ENCODE measurements around the gene HAUS6.

The HAUS6 gene

GRCh38 chr9:19074229-19074628 is 28.5 kb downstream of the HAUS6 start:
- Histone ChIP-seq H3K4me1 (ENCODE audit: low read length) (no peaks in the 10 kb centered on the region), H3K27ac (ENCODE audit: low read length) (no peak overlapping the region), H3K4me2 (ENCODE audit: low read depth, low read length) (no peak overlapping the region), H2AFZ (ENCODE audit: low read length) (no peak overlapping the region), H3K9ac (ENCODE audit: low read length) (no peak overlapping the region), H3K4me3 (ENCODE audit: low read length) (no peak overlapping the region), H3F3A (ENCODE audit: insufficient read depth, low read length) (no peaks in the 10 kb centered on the region), H4K20me1 (ENCODE audit: insufficient read depth, low read length) (no peaks in the 10 kb centered on the region), H3K36me3 (replicated peaks; ENCODE audit: insufficient read depth, low read length) (no peaks in the 10 kb centered on the region), H3K27me3 (replicated peaks; ENCODE audit: insufficient read depth, low read length) (no peaks in the 10 kb centered on the region), H3K9me2 (replicated peaks; ENCODE audit: insufficient read depth, low read length) (no peaks in the 10 kb centered on the region), H3K9me3 (replicated peaks; ENCODE audit: insufficient read depth, low read length) (no peaks in the 10 kb centered on the region), H3K79me2 (ENCODE audit: low read length) (no peaks in the 10 kb centered on the region)
- TF ChIP-seq, protein P1, sequence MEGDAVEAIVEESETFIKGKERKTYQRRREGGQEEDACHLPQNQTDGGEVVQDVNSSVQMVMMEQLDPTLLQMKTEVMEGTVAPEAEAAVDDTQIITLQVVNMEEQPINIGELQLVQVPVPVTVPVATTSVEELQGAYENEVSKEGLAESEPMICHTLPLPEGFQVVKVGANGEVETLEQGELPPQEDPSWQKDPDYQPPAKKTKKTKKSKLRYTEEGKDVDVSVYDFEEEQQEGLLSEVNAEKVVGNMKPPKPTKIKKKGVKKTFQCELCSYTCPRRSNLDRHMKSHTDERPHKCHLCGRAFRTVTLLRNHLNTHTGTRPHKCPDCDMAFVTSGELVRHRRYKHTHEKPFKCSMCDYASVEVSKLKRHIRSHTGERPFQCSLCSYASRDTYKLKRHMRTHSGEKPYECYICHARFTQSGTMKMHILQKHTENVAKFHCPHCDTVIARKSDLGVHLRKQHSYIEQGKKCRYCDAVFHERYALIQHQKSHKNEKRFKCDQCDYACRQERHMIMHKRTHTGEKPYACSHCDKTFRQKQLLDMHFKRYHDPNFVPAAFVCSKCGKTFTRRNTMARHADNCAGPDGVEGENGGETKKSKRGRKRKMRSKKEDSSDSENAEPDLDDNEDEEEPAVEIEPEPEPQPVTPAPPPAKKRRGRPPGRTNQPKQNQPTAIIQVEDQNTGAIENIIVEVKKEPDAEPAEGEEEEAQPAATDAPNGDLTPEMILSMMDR (IDR thresholded peaks at IDR 0.05; ENCODE audit: low read length) = no peak
- no peak for DNase-seq

DNA sequence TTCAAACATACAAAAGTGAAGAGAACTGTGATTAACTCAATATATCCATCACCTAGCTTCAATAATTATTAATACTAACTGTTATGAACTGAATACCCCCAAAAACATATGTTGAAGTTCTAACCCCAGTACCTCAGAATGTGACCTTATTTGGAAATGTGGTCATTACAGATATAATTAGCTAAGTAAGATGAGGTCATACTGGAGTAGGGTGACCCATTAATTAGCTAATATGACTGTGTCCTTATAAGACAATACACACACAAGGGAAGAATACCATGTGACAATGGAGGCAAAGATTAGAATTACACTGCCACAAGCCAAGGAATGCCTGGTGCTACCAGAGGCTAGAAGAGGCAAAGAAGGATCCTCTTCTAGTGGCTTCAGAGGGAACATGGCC is 45.7 kb downstream of the HAUS6 start:
- H3K79me2 ChIP-seq (ENCODE audit: low read length) = no peaks in the 10 kb centered on the region
- H4K20me1 ChIP-seq (ENCODE audit: insufficient read depth, low read length) = no peaks in the 10 kb centered on the region
- no peaks in the 10 kb centered on the region for H3K9me2 ChIP-seq (replicated peaks; ENCODE audit: insufficient read depth, low read length)
- no peak overlapping the region for H3K4me3 ChIP-seq (ENCODE audit: low read length)
- no peak for DNase-seq
- no peak overlapping the region for H3K27ac ChIP-seq (ENCODE audit: low read length)
- no peaks in the 10 kb centered on the region for H3K27me3 ChIP-seq (replicated peaks; ENCODE audit: insufficient read depth, low read length)
- no peaks in the 10 kb centered on the region for H3K9me3 ChIP-seq (replicated peaks; ENCODE audit: insufficient read depth, low read length)
- no peaks in the 10 kb centered on the region for H3K36me3 ChIP-seq (replicated peaks; ENCODE audit: insufficient read depth, low read length)
- no peak overlapping the region for H2AFZ ChIP-seq (ENCODE audit: low read length)
- H3K4me2 ChIP-seq (ENCODE audit: low read depth, low read length) = no peak overlapping the region
- no peaks in the 10 kb centered on the region for H3F3A ChIP-seq (ENCODE audit: insufficient read depth, low read length)
- no peaks in the 10 kb centered on the region for H3K4me1 ChIP-seq (ENCODE audit: low read length)
- TF ChIP-seq EZH2 (optimal IDR thresholded peaks at IDR 0.05; ENCODE audit: low read depth, low read length) = no peak
- TF ChIP-seq, protein P1 (IDR thresholded peaks at IDR 0.05; ENCODE audit: low read length) = no peak
- TF ChIP-seq EZH2phosphoT487 (IDR thresholded peaks at IDR 0.05; ENCODE audit: low read length) = no peak
- H3K9ac ChIP-seq (ENCODE audit: low read length) = no peak overlapping the region

GRCh38 chr9:19050637-19051591 is 51.8 kb downstream of the HAUS6 start:
- Histone ChIP-seq H3K9me2 (replicated peaks; ENCODE audit: insufficient read depth, low read length) (no peaks in the 10 kb centered on the region), H3K4me1 (ENCODE audit: low read length) (0 out of 2 replicates have a peak, but pooled peaks cover 6% of the 10 kb centered on the region), H3K27me3 (replicated peaks; ENCODE audit: insufficient read depth, low read length) (no peaks in the 10 kb centered on the region), H3K79me2 (ENCODE audit: low read length) (peaks cover 4% of the 10 kb centered on the region; the same call in 1 of the 2 replicates), H3K36me3 (replicated peaks; ENCODE audit: insufficient read depth, low read length) (no peaks in the 10 kb centered on the region), H3F3A (ENCODE audit: insufficient read depth, low read length) (peaks cover 6% of the 10 kb centered on the region; the same call in 1 of the 2 replicates), H3K9me3 (replicated peaks; ENCODE audit: insufficient read depth, low read length) (no peaks in the 10 kb centered on the region), H3K27ac (ENCODE audit: low read length) (no peak overlapping the region), H3K4me2 (ENCODE audit: low read depth, low read length) (no peak overlapping the region), H2AFZ (ENCODE audit: low read length) (no peak overlapping the region), H3K9ac (ENCODE audit: low read length) (no peak overlapping the region), H4K20me1 (ENCODE audit: insufficient read depth, low read length) (no peaks in the 10 kb centered on the region), H3K4me3 (ENCODE audit: low read length) (no peak overlapping the region)
- no peak for DNase-seq
- TF ChIP-seq, protein P1 (IDR thresholded peaks at IDR 0.05; ENCODE audit: low read length) = no peak
- TF ChIP-seq EZH2 (optimal IDR thresholded peaks at IDR 0.05; ENCODE audit: low read depth, low read length) (no peak), EZH2phosphoT487 (IDR thresholded peaks at IDR 0.05; ENCODE audit: low read length) (no peak)
